NT2/D1 (cell line): Measurements from ENCODE around the gene LANCL1.

Experiments used
- SUZ12 ChIP-seq: IDR thresholded peaks from 2 replicates; pipeline ENCODE4 v1.6.1; 2011; ENCODE audit not compliant: insufficient read length, insufficient read depth; ENCODE audit errors: extremely low read depth
- YY1 ChIP-seq: IDR thresholded peaks from 2 replicates; pipeline ENCODE4 v1.6.1; 2011; ENCODE audit not compliant: insufficient read length, insufficient read depth
- ZNF274 ChIP-seq: IDR thresholded peaks from 2 replicates; pipeline ENCODE4 v1.6.1; 2011; ENCODE audit warnings: mild to moderate bottlenecking, low read depth, low read length

GRCh38 chr2:210474776-210475175, 1.8 kb downstream of the LANCL1 start:
- TF ChIP-seq YY1 (no peak), ZNF274 (no peak), SUZ12 (no peak)
